DND-41 (cell line): ENCODE results near the gene AHRR.

Source experiments
- ATAC-seq: fragments of 200-7000 bp; cut with Tn5 transposase; 3 replicates; pipeline ENCODE4 v1.9.1; 2021; ENCODE audit warnings: low read depth; ENCODE audit not compliant: insufficient read depth
- DNase-seq: peaks from one replicate; pipeline ENCODE4 v3.0.0-alpha.2; 2020
- H2AFZ ChIP-seq: 2 replicates; pipeline ENCODE4 v1.6.0; 2012; ENCODE audit warnings: low read depth, low read length
- H3K27ac ChIP-seq: 2 replicates; pipeline ENCODE4 v1.5.1; 2012; ENCODE audit warnings: low read length, inconsistent platforms
- H3K27me3 ChIP-seq: fragments of 200-600 bp; sonication (generic); 2 replicates; pipeline ENCODE4 v1.6.0; 2012; ENCODE audit warnings: low read length, mild to moderate bottlenecking, inconsistent platforms; ENCODE audit not compliant: insufficient read depth, poor library complexity
- H3K36me3 ChIP-seq: 2 replicates; pipeline ENCODE4 v1.5.1; 2012; ENCODE audit warnings: low read length, inconsistent platforms; ENCODE audit not compliant: insufficient read depth
- H3K4me1 ChIP-seq: 2 replicates; pipeline ENCODE4 v1.5.1; 2012; ENCODE audit warnings: mild to moderate bottlenecking, low read length; ENCODE audit not compliant: insufficient read depth
- H3K4me2 ChIP-seq: 2 replicates; pipeline ENCODE4 v1.6.0; 2012; ENCODE audit warnings: mild to moderate bottlenecking, moderate library complexity, low read length, inconsistent platforms; ENCODE audit not compliant: insufficient read depth
- H3K4me3 ChIP-seq, 2 experiments: fragments of 200-600 bp in 1 of 2; shearing (Covaris generic) in 1 of 2; 2 replicates each; pipeline ENCODE4 v1.5.1; 2012 to 2016; ENCODE audit warnings: inconsistent platforms in 2 of 2, low read length in 2 of 2, mild to moderate bottlenecking in 2 of 2, low read depth in 1 of 2, moderate library complexity in 1 of 2
- H3K79me2 ChIP-seq: 2 replicates; pipeline ENCODE4 v1.6.0; 2012; ENCODE audit warnings: low read length, inconsistent platforms; ENCODE audit not compliant: insufficient read depth
- H3K9ac ChIP-seq: 2 replicates; pipeline ENCODE4 v1.6.0; 2012; ENCODE audit warnings: low read depth, mild to moderate bottlenecking, inconsistent platforms, low read length, moderate library complexity
- H3K9me3 ChIP-seq: 2 replicates; pipeline ENCODE4 v1.5.1; 2012; ENCODE audit warnings: low read length, moderate library complexity, mild to moderate bottlenecking, inconsistent platforms; ENCODE audit not compliant: insufficient read depth, severe bottlenecking
- H4K20me1 ChIP-seq: 2 replicates; pipeline ENCODE4 v1.6.0; 2012; ENCODE audit warnings: low read length; ENCODE audit not compliant: insufficient read depth
- CTCF ChIP-seq: IDR thresholded peaks from 2 replicates; pipeline ENCODE4 v1.5.1; 2012; ENCODE audit warnings: borderline replicate concordance, low read length, moderate library complexity, mild to moderate bottlenecking; ENCODE audit not compliant: poor library complexity, severe bottlenecking; ENCODE audit errors: extremely low read depth
- EZH2 ChIP-seq: IDR thresholded peaks from 3 replicates; pipeline ENCODE4 v1.6.1; 2012; ENCODE audit warnings: borderline replicate concordance, low read depth, mild to moderate bottlenecking, moderate library complexity, low read length, inconsistent platforms; ENCODE audit not compliant: severe bottlenecking

The AHRR gene

GRCh38 chr5:310941-311434 lies 10.5 kb upstream of the AHRR start:
- H3K4me3 ChIP-seq: no peak overlapping the region
- peaks cover 63% of the 10 kb centered on the region for H4K20me1 ChIP-seq
- peaks cover 24% of the 10 kb centered on the region for H3K4me1 ChIP-seq
- DNase-seq: no peak
- ATAC-seq: no peak
- H3K9me3 ChIP-seq: no peaks in the 10 kb centered on the region
- H3K79me2 ChIP-seq: peaks cover 41% of the 10 kb centered on the region
- H3K36me3 ChIP-seq: peaks cover 85% of the 10 kb centered on the region
- TF ChIP-seq CTCF: no peak
- TF ChIP-seq EZH2: no peak
- H3K9ac ChIP-seq: no peak overlapping the region
- no peak overlapping the region for H3K27ac ChIP-seq
- H3K4me2 ChIP-seq: no peak overlapping the region
- H2AFZ ChIP-seq: no peak overlapping the region
- H3K27me3 ChIP-seq: no peaks in the 10 kb centered on the region

- no peak for TF ChIP-seq EZH2
- no peak for TF ChIP-seq CTCF
- Histone ChIP-seq H3K9ac (no peak overlapping the region), H3K4me2 (no peak overlapping the region), H3K9me3 (no peaks in the 10 kb centered on the region), H4K20me1 (peaks cover 59% of the 10 kb centered on the region), H3K4me3 (no peak overlapping the region), H3K4me1 (peaks cover 27% of the 10 kb centered on the region), H3K27me3 (no peaks in the 10 kb centered on the region), H3K79me2 (peaks cover 32% of the 10 kb centered on the region), H3K36me3 (peaks cover 85% of the 10 kb centered on the region), H2AFZ (no peak overlapping the region), H3K27ac (no peak overlapping the region)
- no peak for ATAC-seq
- no peak for DNase-seq
Measured at GRCh38 chr5:311963-312362, 9.6 kb upstream of the AHRR start.

- Histone ChIP-seq H3K4me1 (peaks cover 27% of the 10 kb centered on the region), H3K27ac (no peak overlapping the region), H3K36me3 (peaks cover 81% of the 10 kb centered on the region), H3K4me2 (no peak overlapping the region), H3K79me2 (peaks cover 25% of the 10 kb centered on the region), H3K9ac (no peak overlapping the region), H2AFZ (no peak overlapping the region), H3K27me3 (no peaks in the 10 kb centered on the region), H3K4me3 (no peak overlapping the region), H3K9me3 (no peaks in the 10 kb centered on the region), H4K20me1 (peaks cover 60% of the 10 kb centered on the region)
- no peak for ATAC-seq
- DNase-seq: no peak
- no peak for TF ChIP-seq EZH2
- no peak for TF ChIP-seq CTCF
Measured at GRCh38 chr5:312845-313244, 8.7 kb upstream of the AHRR start.

- Histone ChIP-seq H3K4me3 (no peak overlapping the region), H3K9me3 (no peaks in the 10 kb centered on the region), H3K27ac (0 out of 2 replicates have a peak overlapping the region, but pooled peaks have one; percentile 1), H3K27me3 (no peaks in the 10 kb centered on the region), H2AFZ (no peak overlapping the region), H3K4me2 (no peak overlapping the region), H3K36me3 (peaks cover 77% of the 10 kb centered on the region), H3K9ac (no peak overlapping the region), H3K4me1 (peaks cover 27% of the 10 kb centered on the region), H4K20me1 (peaks cover 56% of the 10 kb centered on the region), H3K79me2 (peaks cover 22% of the 10 kb centered on the region)
- ATAC-seq (no peak), DNase-seq (no peak)
- TF ChIP-seq CTCF: no peak
- TF ChIP-seq EZH2: no peak
Measured at GRCh38 chr5:313265-313664, 8.2 kb upstream of the AHRR start.
